Neural progenitor cell (in vitro differentiated cells): ENCODE measurements around the gene IGSF21. TPM values are rescaled to one million over a fixed set of nuclear protein-coding genes. Genes with fewer than 3 reads are reported as not detected.

ENCODE experiments used
- DNase-seq: peaks from one replicate; pipeline ENCODE4 v3.0.0-alpha.2; 2016; ENCODE audit warnings: low spot score
- H2AFZ ChIP-seq: fragments of 200-600 bp; sonication (generic); replicated peaks from 2 replicates; pipeline ENCODE4 v1.6.1; 2016; ENCODE audit warnings: antibody characterized with exemption
- H3F3A ChIP-seq: fragments of 200-600 bp; sonication (generic); 2 replicates; pipeline ENCODE4 v1.6.1; 2016; ENCODE audit warnings: antibody characterized with exemption, low read depth
- H3K27ac ChIP-seq: fragments of 200-600 bp; sonication (generic); 2 replicates; pipeline ENCODE4 v1.5.1; 2016; ENCODE audit warnings: mild to moderate bottlenecking
- H3K27me3 ChIP-seq: fragments of 200-600 bp; sonication (generic); 2 replicates; pipeline ENCODE4 v1.6.1; 2016; ENCODE audit warnings: mild to moderate bottlenecking, moderate library complexity
- H3K36me3 ChIP-seq: fragments of 200-600 bp; sonication (generic); 2 replicates; pipeline ENCODE4 v1.5.1; 2016
- H3K4me1 ChIP-seq: fragments of 200-600 bp; sonication (generic); 2 replicates; pipeline ENCODE4 v1.6.1; 2016; ENCODE audit warnings: mixed run types
- H3K4me2 ChIP-seq: fragments of 200-600 bp; sonication (generic); 2 replicates; pipeline ENCODE4 v1.6.1; 2016
- H3K4me3 ChIP-seq: fragments of 200-600 bp; sonication (generic); 2 replicates; pipeline ENCODE4 v1.5.1; 2016
- H3K79me2 ChIP-seq: fragments of 200-600 bp; sonication (generic); 2 replicates; pipeline ENCODE4 v1.6.1; 2016; ENCODE audit warnings: low read depth
- H3K9ac ChIP-seq: fragments of 200-600 bp; sonication (generic); 2 replicates; pipeline ENCODE4 v1.6.1; 2016
- H3K9me3 ChIP-seq: fragments of 200-600 bp; sonication (generic); 2 replicates; pipeline ENCODE4 v1.5.1; 2016; ENCODE audit warnings: low read depth
- H4K20me1 ChIP-seq: fragments of 200-600 bp; sonication (generic); 2 replicates; pipeline ENCODE4 v1.6.1; 2016; ENCODE audit warnings: low read depth
- H3K27ac Mint-ChIP-seq: 3 replicates; pipeline ENCODE4 v1.8.0; 2021; ENCODE audit warnings: mixed read lengths
- H3K27me3 Mint-ChIP-seq: 2 replicates; pipeline ENCODE4 v1.8.0; 2022; ENCODE audit warnings: low read depth, mild to moderate bottlenecking, inconsistent platforms, moderate library complexity, mixed read lengths; ENCODE audit not compliant: insufficient read depth
- H3K36me3 Mint-ChIP-seq: 3 replicates; pipeline ENCODE4 v1.8.0; 2021; ENCODE audit warnings: mixed read lengths
- H3K4me1 Mint-ChIP-seq: 3 replicates; pipeline ENCODE4 v1.8.0; 2021; ENCODE audit warnings: mixed read lengths
- H3K4me3 Mint-ChIP-seq: 3 replicates; pipeline ENCODE4 v1.8.0; 2021; ENCODE audit warnings: mild to moderate bottlenecking, moderate library complexity, mixed read lengths
- H3K9me3 Mint-ChIP-seq: 3 replicates; pipeline ENCODE4 v1.8.0; 2020; ENCODE audit warnings: mixed read lengths
- EZH2 ChIP-seq: fragments of 200-600 bp; sonication (generic); IDR thresholded peaks from 2 replicates; pipeline ENCODE4 v1.6.1; 2017; ENCODE audit warnings: antibody characterized with exemption, mild to moderate bottlenecking, moderate library complexity
- EZH2phosphoT487 ChIP-seq: fragments of 200-600 bp; sonication (generic); IDR thresholded peaks from 2 replicates; pipeline ENCODE4 v1.6.1; 2017; ENCODE audit warnings: antibody characterized with exemption
- total RNA-seq: library from RNA; depleted of rRNA; stranded (reverse); fragments of >200 nt; gene quantifications from 2 replicates; pipeline ENCODE4 v1.2.3, GENCODE V29; 2015; ENCODE audit warnings: low replicate concordance
- TF ChIP-seq, protein P1 (sequence below): fragments of 200-600 bp; sonication (generic); IDR thresholded peaks from 2 replicates; pipeline ENCODE4 v1.5.1; 2017; ENCODE audit warnings: antibody characterized with exemption, mild to moderate bottlenecking

IGSF21 gene
- total RNA-seq, 1 donor from 2014 or later, result 1.7 TPM

DNA sequence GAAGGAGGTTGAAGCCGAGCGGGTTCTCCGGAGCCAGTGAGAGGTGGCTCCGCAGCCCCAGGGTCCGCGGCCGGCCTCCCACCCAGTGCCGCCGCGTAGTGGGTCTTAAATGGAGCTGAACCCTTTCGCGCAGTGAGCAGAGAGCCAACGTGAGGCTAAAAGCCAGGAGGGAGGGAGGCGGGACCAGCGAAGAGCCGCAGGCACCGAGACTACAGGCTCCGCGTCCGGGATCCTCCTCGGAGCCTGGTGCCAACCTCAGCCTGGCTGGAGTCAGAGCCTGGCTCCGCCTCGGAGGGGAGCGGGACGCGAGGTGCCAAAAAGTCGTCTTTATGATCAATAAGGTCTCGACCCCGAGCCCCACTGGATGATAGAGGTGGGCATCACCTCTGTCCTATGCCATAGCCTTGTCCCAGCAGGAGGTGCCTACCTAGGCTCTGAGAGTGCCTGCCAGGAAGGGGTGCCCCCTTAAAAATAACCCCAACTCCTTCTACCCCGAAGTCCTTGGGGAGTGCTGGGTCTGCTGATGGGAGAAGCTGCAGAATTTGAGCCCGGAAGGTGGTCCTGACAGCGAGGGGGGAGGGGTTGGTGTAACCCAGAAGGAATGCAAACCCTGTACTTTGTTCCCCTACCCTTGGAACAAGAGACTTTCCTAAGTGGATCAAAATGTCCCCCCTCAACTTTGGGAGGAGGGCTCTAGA lies 1.6 kb downstream of the IGSF21 start:
- no peaks in the 10 kb centered on the region for H3K9me3 ChIP-seq
- TF ChIP-seq EZH2phosphoT487, result peak; percentile 62
- peak; percentile 32 for TF ChIP-seq EZH2
- TF ChIP-seq, protein P1, sequence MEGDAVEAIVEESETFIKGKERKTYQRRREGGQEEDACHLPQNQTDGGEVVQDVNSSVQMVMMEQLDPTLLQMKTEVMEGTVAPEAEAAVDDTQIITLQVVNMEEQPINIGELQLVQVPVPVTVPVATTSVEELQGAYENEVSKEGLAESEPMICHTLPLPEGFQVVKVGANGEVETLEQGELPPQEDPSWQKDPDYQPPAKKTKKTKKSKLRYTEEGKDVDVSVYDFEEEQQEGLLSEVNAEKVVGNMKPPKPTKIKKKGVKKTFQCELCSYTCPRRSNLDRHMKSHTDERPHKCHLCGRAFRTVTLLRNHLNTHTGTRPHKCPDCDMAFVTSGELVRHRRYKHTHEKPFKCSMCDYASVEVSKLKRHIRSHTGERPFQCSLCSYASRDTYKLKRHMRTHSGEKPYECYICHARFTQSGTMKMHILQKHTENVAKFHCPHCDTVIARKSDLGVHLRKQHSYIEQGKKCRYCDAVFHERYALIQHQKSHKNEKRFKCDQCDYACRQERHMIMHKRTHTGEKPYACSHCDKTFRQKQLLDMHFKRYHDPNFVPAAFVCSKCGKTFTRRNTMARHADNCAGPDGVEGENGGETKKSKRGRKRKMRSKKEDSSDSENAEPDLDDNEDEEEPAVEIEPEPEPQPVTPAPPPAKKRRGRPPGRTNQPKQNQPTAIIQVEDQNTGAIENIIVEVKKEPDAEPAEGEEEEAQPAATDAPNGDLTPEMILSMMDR, result peak; percentile 5
- peaks cover 34% of the 10 kb centered on the region for H4K20me1 ChIP-seq
- H3K36me3 ChIP-seq, result no peaks in the 10 kb centered on the region
- H3K9me3 Mint-ChIP-seq, result no peaks in the 10 kb centered on the region
- H3K4me1 Mint-ChIP-seq, result peaks cover 36% of the 10 kb centered on the region
- peak overlapping the region; percentile 90 for H3K4me2 ChIP-seq
- DNase-seq, result peak; percentile 55
- H3K27ac ChIP-seq, result no peak overlapping the region
- H3K27me3 ChIP-seq, result peaks cover 63% of the 10 kb centered on the region
- H3K36me3 Mint-ChIP-seq, result no peaks in the 10 kb centered on the region
- H3K27ac Mint-ChIP-seq, result no peak overlapping the region
- no peaks in the 10 kb centered on the region for H3K79me2 ChIP-seq
- no peak overlapping the region for H3K9ac ChIP-seq
- H3K4me1 ChIP-seq, result peaks cover 47% of the 10 kb centered on the region
- peak overlapping the region; percentile 86 for H3K4me3 Mint-ChIP-seq
- H3F3A ChIP-seq, result peaks cover 46% of the 10 kb centered on the region
- peak overlapping the region; percentile 73 for H3K4me3 ChIP-seq
- H2AFZ ChIP-seq, result no peak overlapping the region
- H3K27me3 Mint-ChIP-seq, result peaks cover 52% of the 10 kb centered on the region

DNA sequence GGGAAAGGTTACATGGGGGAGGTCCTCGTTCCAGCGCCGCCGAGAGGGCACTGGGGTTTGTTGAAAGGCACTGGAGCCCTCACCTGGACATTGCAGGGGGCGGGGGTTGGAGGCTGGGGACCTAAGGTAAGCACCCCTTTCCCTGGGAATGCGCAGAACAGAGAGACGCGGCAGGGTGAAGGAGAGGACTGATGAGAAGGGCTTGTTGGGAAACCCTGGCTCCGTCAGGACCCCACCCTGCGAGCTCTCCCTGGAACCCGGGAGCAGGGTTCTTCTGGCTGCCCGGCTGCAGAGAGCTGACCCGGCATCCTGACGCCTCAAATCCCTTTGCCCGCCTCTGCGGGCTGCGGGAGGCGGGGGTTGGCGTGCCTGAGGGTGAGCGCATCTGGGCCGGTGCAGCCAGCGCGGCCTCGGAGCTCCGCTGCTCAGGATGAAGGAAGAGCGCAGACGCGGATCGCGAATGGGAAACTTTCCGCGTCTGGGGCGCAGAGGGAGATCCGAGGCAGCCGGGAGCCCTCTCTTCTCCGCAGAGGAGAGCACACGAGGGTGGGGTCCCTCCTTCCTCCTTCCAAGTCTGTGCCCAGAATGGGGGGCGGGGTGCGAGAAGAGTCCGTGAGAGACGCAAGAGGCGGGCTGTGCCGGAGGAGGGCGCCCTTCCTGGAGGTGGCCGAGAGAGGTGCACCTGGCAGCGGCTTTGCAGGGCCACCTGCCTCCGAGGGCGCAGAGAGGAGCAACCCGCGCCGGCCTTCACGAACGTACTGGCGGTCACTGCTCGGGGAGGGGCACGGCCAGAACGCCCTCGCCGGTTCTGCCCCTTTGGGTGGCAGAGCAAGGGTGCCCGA lies 2.4 kb downstream of the IGSF21 start:
- Mint-ChIP-seq H3K27ac (no peak overlapping the region), H3K4me1 (peaks cover 36% of the 10 kb centered on the region), H3K9me3 (no peaks in the 10 kb centered on the region), H3K36me3 (no peaks in the 10 kb centered on the region), H3K27me3 (peaks cover 54% of the 10 kb centered on the region), H3K4me3 (peak overlapping the region; percentile 86)
- peaks cover 63% of the 10 kb centered on the region for H3K27me3 ChIP-seq
- H3K4me1 ChIP-seq, result peaks cover 42% of the 10 kb centered on the region
- H2AFZ ChIP-seq, result peak overlapping the region; percentile 86
- no peaks in the 10 kb centered on the region for H3K79me2 ChIP-seq
- no peak overlapping the region for H3K9ac ChIP-seq
- no peak overlapping the region for H3K27ac ChIP-seq
- TF ChIP-seq, protein P1, result peak; percentile 78
- TF ChIP-seq EZH2, result no peak
- H3K4me2 ChIP-seq, result peak overlapping the region; percentile 90
- H4K20me1 ChIP-seq, result peaks cover 34% of the 10 kb centered on the region
- DNase-seq, result peak; percentile 87
- peak overlapping the region; percentile 73 for H3K4me3 ChIP-seq
- H3K9me3 ChIP-seq, result no peaks in the 10 kb centered on the region
- H3K36me3 ChIP-seq, result no peaks in the 10 kb centered on the region
- H3F3A ChIP-seq, result peaks cover 43% of the 10 kb centered on the region

DNA sequence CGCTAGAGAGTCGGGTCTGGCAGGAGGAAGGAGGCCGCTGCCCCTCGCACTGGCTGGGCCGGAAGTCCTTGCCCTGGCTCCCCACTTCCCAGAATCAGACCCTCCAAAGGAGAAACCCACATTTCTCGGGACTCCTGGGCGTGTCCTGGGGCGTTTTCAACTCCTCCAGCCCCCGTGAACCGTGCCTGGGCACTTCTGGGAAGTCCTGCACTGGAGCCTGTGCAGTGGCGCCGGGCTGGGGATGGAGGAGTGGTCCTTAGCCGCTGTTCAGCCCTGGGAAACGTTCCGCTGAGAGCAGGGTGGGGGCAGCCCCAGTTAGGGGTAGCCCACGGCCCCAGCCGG lies 3.0 kb downstream of the IGSF21 start:
- DNase-seq, result peak; percentile 45

More for the DNA sequence above, 3.0 kb downstream of the IGSF21 start:
- Histone ChIP-seq H3K79me2 (no peaks in the 10 kb centered on the region), H3K4me3 (peak overlapping the region; percentile 73), H3K9me3 (no peaks in the 10 kb centered on the region), H3K4me1 (peaks cover 42% of the 10 kb centered on the region), H4K20me1 (peaks cover 34% of the 10 kb centered on the region), H3K4me2 (peak overlapping the region; percentile 90), H3K27me3 (peaks cover 63% of the 10 kb centered on the region), H3K27ac (no peak overlapping the region), H3K9ac (no peak overlapping the region), H3F3A (peaks cover 39% of the 10 kb centered on the region), H3K36me3 (no peaks in the 10 kb centered on the region), H2AFZ (peak overlapping the region; percentile 86)
- H3K36me3 Mint-ChIP-seq, result no peaks in the 10 kb centered on the region
- no peaks in the 10 kb centered on the region for H3K9me3 Mint-ChIP-seq
- peaks cover 56% of the 10 kb centered on the region for H3K27me3 Mint-ChIP-seq
- H3K27ac Mint-ChIP-seq, result no peak overlapping the region
- TF ChIP-seq EZH2, result no peak
- no peak for TF ChIP-seq EZH2phosphoT487
- TF ChIP-seq, protein P1, result no peak
- H3K4me1 Mint-ChIP-seq, result peaks cover 33% of the 10 kb centered on the region
- peak overlapping the region; percentile 35 for H3K4me3 Mint-ChIP-seq
